GM23338 (cell line): ENCODE results near the gene ICOS.
A peak's percentile ranks its signal among the peaks of the same experiment; 100 is the strongest.

Source experiments
- CREB1 ChIP-seq: fragments of 250-450 bp; sonication (Bioruptor Pico); IDR thresholded peaks from 2 replicates; pipeline ENCODE4 v1.5.0; 2020; ENCODE audit warnings: low read depth, mild to moderate bottlenecking, moderate library complexity
- EZH2 ChIP-seq: fragments of 200-600 bp; sonication (generic); IDR thresholded peaks from one replicate; pipeline ENCODE4 v1.8.0; 2017; ENCODE audit warnings: antibody characterized with exemption, mild to moderate bottlenecking, low read depth; ENCODE audit not compliant: unreplicated experiment
- EZH2phosphoT487 ChIP-seq: fragments of 200-600 bp; sonication (generic); IDR thresholded peaks from one replicate; pipeline ENCODE4 v1.8.1; 2018; ENCODE audit warnings: antibody characterized with exemption; ENCODE audit not compliant: unreplicated experiment
- JUNB ChIP-seq: IDR thresholded peaks from one replicate; pipeline ENCODE4 v1.6.1; 2016; ENCODE audit warnings: antibody characterized with exemption; ENCODE audit not compliant: unreplicated experiment
- NANOG ChIP-seq: IDR thresholded peaks from 2 replicates; pipeline ENCODE4 v1.6.1; 2016; ENCODE audit warnings: antibody characterized with exemption, borderline replicate concordance
- POLR2AphosphoS5 ChIP-seq: IDR thresholded peaks from 2 replicates; pipeline ENCODE4 v1.6.1; 2016; ENCODE audit warnings: antibody characterized with exemption, low read depth
- STAT1 ChIP-seq: IDR thresholded peaks from one replicate; pipeline ENCODE4 v1.6.1; 2016; ENCODE audit warnings: antibody characterized with exemption; ENCODE audit not compliant: unreplicated experiment
- ZNF114 ChIP-seq: fragments of 250-450 bp; sonication (Bioruptor Pico); IDR thresholded peaks from 2 replicates; pipeline ENCODE4 v1.5.0; 2020; ENCODE audit warnings: mild to moderate bottlenecking, moderate library complexity
- ZNF331 ChIP-seq: fragments of 250-450 bp; sonication (Bioruptor Pico); IDR thresholded peaks from 2 replicates; pipeline ENCODE4 v1.5.0; 2020; ENCODE audit warnings: low read depth, mild to moderate bottlenecking, moderate library complexity
- TF ChIP-seq, protein P1 (sequence below), 2 experiments: fragments of 200-600 bp in 1 of 2; sonication (generic) in 1 of 2; conservative IDR thresholded peaks; 2 replicates each; pipeline versions ENCODE4 v1.5.1 to v1.6.1; 2016 to 2017; ENCODE audit warnings: antibody characterized with exemption in 2 of 2, low read depth in 2 of 2, mild to moderate bottlenecking in 2 of 2, moderate library complexity in 1 of 2
- TF ChIP-seq, protein P2 (sequence below): IDR thresholded peaks from one replicate; pipeline ENCODE4 v1.6.1; 2018; ENCODE audit warnings: antibody characterized with exemption; ENCODE audit not compliant: unreplicated experiment
- TF ChIP-seq, protein P3 (sequence below): IDR thresholded peaks from 2 replicates; pipeline ENCODE4 v1.6.1; 2016; ENCODE audit warnings: antibody characterized with exemption
- TF ChIP-seq, protein P4 (sequence below): fragments of 250-450 bp; sonication (Bioruptor Pico); IDR thresholded peaks from 2 replicates; pipeline ENCODE4 v1.5.0; 2020; ENCODE audit warnings: mild to moderate bottlenecking, moderate library complexity

DNA sequence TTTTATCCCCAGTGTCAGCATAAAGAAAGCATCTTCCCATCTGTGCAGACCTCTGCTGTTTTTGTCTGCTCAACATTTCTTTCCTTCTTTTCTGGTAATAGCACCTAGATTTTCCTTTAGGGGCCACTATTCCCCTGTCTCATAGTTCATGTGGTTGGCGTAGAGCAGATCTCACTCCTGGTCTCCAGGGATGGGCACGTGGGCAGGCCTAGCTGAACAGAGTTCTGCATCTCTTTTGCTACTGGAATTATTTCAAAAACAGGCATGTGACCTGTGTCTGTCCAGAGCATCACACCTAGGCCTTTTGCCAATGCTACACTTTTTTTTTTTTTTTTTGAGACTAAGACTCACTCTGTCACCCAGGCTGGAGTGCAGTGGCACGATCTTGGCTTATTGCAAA is 17.7 kb upstream of the ICOS start:
- TF ChIP-seq, protein P1, sequence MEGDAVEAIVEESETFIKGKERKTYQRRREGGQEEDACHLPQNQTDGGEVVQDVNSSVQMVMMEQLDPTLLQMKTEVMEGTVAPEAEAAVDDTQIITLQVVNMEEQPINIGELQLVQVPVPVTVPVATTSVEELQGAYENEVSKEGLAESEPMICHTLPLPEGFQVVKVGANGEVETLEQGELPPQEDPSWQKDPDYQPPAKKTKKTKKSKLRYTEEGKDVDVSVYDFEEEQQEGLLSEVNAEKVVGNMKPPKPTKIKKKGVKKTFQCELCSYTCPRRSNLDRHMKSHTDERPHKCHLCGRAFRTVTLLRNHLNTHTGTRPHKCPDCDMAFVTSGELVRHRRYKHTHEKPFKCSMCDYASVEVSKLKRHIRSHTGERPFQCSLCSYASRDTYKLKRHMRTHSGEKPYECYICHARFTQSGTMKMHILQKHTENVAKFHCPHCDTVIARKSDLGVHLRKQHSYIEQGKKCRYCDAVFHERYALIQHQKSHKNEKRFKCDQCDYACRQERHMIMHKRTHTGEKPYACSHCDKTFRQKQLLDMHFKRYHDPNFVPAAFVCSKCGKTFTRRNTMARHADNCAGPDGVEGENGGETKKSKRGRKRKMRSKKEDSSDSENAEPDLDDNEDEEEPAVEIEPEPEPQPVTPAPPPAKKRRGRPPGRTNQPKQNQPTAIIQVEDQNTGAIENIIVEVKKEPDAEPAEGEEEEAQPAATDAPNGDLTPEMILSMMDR (conservative IDR thresholded peaks at IDR 0.05; ENCODE audit: low read depth in 2 of 2): peak in 1 of 2 experiments; percentile 11; a peak in 1 of 4 replicates
- TF ChIP-seq EZH2 (no peak), POLR2AphosphoS5 (no peak), EZH2phosphoT487 (no peak), NANOG (no peak), ZNF114 (no peak), CREB1 (no peak), STAT1 (no peak), JUNB (no peak), ZNF331 (CRISPR knock-in tag) (no peak)
- TF ChIP-seq, protein P2, sequence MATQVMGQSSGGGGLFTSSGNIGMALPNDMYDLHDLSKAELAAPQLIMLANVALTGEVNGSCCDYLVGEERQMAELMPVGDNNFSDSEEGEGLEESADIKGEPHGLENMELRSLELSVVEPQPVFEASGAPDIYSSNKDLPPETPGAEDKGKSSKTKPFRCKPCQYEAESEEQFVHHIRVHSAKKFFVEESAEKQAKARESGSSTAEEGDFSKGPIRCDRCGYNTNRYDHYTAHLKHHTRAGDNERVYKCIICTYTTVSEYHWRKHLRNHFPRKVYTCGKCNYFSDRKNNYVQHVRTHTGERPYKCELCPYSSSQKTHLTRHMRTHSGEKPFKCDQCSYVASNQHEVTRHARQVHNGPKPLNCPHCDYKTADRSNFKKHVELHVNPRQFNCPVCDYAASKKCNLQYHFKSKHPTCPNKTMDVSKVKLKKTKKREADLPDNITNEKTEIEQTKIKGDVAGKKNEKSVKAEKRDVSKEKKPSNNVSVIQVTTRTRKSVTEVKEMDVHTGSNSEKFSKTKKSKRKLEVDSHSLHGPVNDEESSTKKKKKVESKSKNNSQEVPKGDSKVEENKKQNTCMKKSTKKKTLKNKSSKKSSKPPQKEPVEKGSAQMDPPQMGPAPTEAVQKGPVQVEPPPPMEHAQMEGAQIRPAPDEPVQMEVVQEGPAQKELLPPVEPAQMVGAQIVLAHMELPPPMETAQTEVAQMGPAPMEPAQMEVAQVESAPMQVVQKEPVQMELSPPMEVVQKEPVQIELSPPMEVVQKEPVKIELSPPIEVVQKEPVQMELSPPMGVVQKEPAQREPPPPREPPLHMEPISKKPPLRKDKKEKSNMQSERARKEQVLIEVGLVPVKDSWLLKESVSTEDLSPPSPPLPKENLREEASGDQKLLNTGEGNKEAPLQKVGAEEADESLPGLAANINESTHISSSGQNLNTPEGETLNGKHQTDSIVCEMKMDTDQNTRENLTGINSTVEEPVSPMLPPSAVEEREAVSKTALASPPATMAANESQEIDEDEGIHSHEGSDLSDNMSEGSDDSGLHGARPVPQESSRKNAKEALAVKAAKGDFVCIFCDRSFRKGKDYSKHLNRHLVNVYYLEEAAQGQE: no peak
- TF ChIP-seq, protein P3, sequence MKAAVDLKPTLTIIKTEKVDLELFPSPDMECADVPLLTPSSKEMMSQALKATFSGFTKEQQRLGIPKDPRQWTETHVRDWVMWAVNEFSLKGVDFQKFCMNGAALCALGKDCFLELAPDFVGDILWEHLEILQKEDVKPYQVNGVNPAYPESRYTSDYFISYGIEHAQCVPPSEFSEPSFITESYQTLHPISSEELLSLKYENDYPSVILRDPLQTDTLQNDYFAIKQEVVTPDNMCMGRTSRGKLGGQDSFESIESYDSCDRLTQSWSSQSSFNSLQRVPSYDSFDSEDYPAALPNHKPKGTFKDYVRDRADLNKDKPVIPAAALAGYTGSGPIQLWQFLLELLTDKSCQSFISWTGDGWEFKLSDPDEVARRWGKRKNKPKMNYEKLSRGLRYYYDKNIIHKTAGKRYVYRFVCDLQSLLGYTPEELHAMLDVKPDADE: no peak
- TF ChIP-seq, protein P4, sequence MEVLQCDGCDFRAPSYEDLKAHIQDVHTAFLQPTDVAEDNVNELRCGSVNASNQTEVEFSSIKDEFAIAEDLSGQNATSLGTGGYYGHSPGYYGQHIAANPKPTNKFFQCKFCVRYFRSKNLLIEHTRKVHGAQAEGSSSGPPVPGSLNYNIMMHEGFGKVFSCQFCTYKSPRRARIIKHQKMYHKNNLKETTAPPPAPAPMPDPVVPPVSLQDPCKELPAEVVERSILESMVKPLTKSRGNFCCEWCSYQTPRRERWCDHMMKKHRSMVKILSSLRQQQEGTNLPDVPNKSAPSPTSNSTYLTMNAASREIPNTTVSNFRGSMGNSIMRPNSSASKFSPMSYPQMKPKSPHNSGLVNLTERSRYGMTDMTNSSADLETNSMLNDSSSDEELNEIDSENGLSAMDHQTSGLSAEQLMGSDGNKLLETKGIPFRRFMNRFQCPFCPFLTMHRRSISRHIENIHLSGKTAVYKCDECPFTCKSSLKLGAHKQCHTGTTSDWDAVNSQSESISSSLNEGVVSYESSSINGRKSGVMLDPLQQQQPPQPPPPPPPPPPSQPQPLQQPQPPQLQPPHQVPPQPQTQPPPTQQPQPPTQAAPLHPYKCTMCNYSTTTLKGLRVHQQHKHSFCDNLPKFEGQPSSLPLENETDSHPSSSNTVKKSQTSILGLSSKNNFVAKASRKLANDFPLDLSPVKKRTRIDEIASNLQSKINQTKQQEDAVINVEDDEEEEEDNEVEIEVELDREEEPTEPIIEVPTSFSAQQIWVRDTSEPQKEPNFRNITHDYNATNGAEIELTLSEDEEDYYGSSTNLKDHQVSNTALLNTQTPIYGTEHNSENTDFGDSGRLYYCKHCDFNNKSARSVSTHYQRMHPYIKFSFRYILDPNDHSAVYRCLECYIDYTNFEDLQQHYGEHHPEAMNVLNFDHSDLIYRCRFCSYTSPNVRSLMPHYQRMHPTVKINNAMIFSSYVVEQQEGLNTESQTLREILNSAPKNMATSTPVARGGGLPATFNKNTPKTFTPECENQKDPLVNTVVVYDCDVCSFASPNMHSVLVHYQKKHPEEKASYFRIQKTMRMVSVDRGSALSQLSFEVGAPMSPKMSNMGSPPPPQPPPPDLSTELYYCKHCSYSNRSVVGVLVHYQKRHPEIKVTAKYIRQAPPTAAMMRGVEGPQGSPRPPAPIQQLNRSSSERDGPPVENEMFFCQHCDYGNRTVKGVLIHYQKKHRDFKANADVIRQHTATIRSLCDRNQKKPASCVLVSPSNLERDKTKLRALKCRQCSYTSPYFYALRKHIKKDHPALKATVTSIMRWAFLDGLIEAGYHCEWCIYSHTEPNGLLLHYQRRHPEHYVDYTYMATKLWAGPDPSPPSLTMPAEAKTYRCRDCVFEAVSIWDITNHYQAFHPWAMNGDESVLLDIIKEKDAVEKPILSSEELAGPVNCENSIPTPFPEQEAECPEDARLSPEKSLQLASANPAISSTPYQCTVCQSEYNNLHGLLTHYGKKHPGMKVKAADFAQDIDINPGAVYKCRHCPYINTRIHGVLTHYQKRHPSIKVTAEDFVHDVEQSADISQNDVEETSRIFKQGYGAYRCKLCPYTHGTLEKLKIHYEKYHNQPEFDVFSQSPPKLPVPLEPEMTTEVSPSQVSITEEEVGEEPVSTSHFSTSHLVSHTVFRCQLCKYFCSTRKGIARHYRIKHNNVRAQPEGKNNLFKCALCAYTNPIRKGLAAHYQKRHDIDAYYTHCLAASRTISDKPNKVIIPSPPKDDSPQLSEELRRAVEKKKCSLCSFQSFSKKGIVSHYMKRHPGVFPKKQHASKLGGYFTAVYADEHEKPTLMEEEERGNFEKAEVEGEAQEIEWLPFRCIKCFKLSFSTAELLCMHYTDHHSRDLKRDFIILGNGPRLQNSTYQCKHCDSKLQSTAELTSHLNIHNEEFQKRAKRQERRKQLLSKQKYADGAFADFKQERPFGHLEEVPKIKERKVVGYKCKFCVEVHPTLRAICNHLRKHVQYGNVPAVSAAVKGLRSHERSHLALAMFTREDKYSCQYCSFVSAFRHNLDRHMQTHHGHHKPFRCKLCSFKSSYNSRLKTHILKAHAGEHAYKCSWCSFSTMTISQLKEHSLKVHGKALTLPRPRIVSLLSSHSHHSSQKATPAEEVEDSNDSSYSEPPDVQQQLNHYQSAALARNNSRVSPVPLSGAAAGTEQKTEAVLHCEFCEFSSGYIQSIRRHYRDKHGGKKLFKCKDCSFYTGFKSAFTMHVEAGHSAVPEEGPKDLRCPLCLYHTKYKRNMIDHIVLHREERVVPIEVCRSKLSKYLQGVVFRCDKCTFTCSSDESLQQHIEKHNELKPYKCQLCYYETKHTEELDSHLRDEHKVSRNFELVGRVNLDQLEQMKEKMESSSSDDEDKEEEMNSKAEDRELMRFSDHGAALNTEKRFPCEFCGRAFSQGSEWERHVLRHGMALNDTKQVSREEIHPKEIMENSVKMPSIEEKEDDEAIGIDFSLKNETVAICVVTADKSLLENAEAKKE (CRISPR knock-in tag): no peak
